Left ventricle myocardium superior (tissue), 1 donor: Measurements from ENCODE around the gene CPNE2. TPM values are rescaled to one million over a fixed set of nuclear protein-coding genes. Genes with fewer than 3 reads are reported as not detected.
"Not testable (repeated sequence)": the region's sequence is repeated elsewhere in the genome, so short reads cannot be mapped to it uniquely, and the experiment has no call there.

Experiments
- ATAC-seq: fragments of 200-7000 bp; cut with Tn5 transposase; one replicate; pipeline ENCODE4 v1.9.1; 2020; ENCODE audit warnings: mild to moderate bottlenecking, moderate library complexity
- DNase-seq: peaks from one replicate; pipeline ENCODE4 v3.0.0-alpha.2; 2020
- intact Hi-C: fragments of 100-400 bp; cut with micrococcal nuclease; formaldehyde crosslinking; loops from one replicate; pipeline ENCODE4 v1.11.0; 2022
- long read RNA-seq: library from polyadenylated mRNA; unstranded; transcript quantifications from one replicate; pipeline ENCODE4 v2.0.0, GENCODE V29; 2021
- total RNA-seq: library from RNA; stranded (reverse); fragmentation: NEBNext Ultra II Directional; extraction: Animal tissue kit (Norgen Biotek cat#: 25700); gene quantifications from one replicate; pipeline ENCODE4 v1.2.1, GENCODE V29; 2021
- donor health status: DM: no; HTN: yes; CAD: no; lungs with severe emphysema.

Gene CPNE2
- 11.2 TPM for total RNA-seq
- long read RNA-seq, transcript CPNE2-201 (16 exons, 2,645 nt): major isoform, 19 of 28 reads
- long read RNA-seq, partial matches to known transcripts: 1 of 28 reads
- long read RNA-seq, other reads (novel, unspliced or antisense): 5 of 28 reads

GRCh38 chr16:57091975-57092785 lies at the start of gene CPNE2:
CPNE2 (plus strand) TSS chr16:57092583; CDS start chr16:57110743, 18,160 bp downstream.
- intact Hi-C loops: no loop called here
- DNase-seq (peak; percentile 81), ATAC-seq (peak; percentile 93)

- DNase-seq: no peak
- no peak for ATAC-seq
- intact Hi-C loops: loop anchor here (10.0 kb wide), 2 partner anchors 78 to 178 kb away; partner anchors contain the start of genes CETP and SLC12A3
Measured at GRCh38 chr16:57043248-57043647, 49.1 kb upstream of the CPNE2 start.

- intact Hi-C loops: loop anchor here (10.0 kb wide), 2 partner anchors 80 to 180 kb away; partner anchors contain the start of genes CETP and SLC12A3
- no peak for DNase-seq
- no peak for ATAC-seq
Measured at GRCh38 chr16:57044931-57045693, 47.3 kb upstream of the CPNE2 start.

GRCh38 chr16:57045694-57046381 lies 46.5 kb upstream of the CPNE2 start:
- peak; percentile 87 for ATAC-seq
- DNase-seq: peak; percentile 81
- intact Hi-C loops: loop anchor here (10.0 kb wide), 2 partner anchors 81 to 181 kb away; partner anchors contain the start of genes CETP and SLC12A3

- no peak for ATAC-seq
- intact Hi-C loops: loop anchor here (10.0 kb wide), 2 partner anchors 83 to 183 kb away; partner anchors contain the start of genes CETP and SLC12A3
- DNase-seq: no peak
Measured at GRCh38 chr16:57048095-57048494, 44.3 kb upstream of the CPNE2 start.

GRCh38 chr16:57049678-57050077 lies 42.7 kb upstream of the CPNE2 start:
- DNase-seq (no peak), ATAC-seq (no peak)
- intact Hi-C loops: loop anchor here (10.0 kb wide), 2 partner anchors 85 to 185 kb away; partner anchors contain the start of genes CETP and SLC12A3

DNA sequence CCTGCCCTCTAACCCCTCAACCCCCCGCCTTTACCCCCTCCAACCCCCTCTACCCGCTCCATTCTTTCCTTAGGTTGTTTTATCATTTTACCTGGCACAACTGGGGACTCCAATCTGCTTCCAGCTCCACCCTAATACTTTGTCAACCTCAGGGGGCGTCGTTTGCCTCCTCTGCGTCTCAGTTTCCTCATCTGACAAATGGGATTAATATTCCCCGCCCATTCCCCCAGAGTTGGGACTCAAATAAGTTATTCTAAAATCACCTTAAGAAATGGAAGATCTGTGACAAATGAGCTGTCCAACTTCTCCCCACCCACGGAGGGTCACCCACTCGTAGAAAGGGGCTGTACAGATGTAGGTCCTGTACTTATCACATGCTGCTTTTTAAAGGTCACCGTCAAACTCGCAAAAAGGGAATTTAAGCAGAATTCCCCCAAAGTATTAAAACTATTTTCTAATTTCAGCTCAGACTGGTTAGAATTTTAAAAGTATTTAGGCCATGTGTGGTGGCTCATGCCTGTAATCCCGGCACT lies 40.6 kb upstream of the CPNE2 start:
- intact Hi-C loops: no loop called here
- no peak for DNase-seq
- ATAC-seq: no peak

- intact Hi-C loops: no loop called here
- ATAC-seq: no peak
- DNase-seq: no peak
Measured at GRCh38 chr16:57053206-57053605, 39.2 kb upstream of the CPNE2 start.

GRCh38 chr16:57054338-57054737 lies 38.0 kb upstream of the CPNE2 start:
- no peak for ATAC-seq
- DNase-seq: no peak
- intact Hi-C loops: no loop called here

DNA sequence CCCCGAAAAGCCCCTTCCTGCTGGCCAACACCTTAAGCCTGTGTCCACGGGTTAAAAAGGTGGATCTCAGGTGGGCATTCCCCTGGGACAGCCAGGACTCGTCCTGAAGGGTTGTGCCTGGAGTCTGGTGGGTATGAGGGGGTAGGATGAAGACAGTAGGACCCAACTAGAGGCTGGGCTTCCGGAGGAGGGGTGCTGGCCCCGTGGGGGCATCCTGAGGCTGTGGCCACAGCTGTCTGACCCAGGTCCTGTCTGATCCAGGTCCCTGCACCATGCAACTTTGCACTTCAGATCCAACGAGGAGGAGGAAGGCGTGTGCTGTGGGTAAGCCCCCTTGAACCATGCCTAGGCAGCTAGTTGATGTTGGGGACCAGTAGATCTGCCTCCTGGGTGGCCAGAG lies 37.6 kb upstream of the CPNE2 start:
- ATAC-seq: no peak
- no peak for DNase-seq
- intact Hi-C loops: no loop called here

- no peak for DNase-seq
- ATAC-seq: no peak
- intact Hi-C loops: no loop called here
Measured at GRCh38 chr16:57055671-57056070, 36.7 kb upstream of the CPNE2 start.

DNA sequence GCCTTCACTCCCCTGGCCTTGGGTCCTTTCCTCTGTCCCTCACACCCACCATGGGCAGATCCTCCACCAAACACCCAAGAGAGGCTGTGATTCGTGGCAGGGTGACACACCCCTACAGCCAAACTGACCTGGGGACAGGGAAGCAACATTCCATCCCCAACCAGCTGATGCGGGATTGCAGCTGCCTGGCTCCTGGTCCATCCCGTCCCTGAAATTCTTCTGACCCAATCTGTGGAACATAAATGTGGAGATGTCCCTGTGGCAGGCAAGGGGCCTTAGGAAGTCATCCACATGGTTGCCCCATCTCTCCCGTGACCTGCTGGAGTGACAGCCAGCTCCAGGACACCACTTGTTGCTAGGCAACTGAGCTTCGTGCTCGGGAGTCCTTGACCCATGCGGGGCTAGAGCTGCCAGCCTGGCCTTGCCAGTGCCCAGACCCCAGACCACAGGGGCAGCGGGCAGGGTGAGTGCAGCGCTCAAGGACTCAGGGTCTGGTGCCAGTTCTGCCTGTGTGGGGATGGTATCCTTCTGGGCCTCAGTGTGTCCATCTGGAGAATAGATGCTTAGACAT lies 34.0 kb upstream of the CPNE2 start:
- ATAC-seq: no peak
- intact Hi-C loops: no loop called here
- DNase-seq: no peak

DNA sequence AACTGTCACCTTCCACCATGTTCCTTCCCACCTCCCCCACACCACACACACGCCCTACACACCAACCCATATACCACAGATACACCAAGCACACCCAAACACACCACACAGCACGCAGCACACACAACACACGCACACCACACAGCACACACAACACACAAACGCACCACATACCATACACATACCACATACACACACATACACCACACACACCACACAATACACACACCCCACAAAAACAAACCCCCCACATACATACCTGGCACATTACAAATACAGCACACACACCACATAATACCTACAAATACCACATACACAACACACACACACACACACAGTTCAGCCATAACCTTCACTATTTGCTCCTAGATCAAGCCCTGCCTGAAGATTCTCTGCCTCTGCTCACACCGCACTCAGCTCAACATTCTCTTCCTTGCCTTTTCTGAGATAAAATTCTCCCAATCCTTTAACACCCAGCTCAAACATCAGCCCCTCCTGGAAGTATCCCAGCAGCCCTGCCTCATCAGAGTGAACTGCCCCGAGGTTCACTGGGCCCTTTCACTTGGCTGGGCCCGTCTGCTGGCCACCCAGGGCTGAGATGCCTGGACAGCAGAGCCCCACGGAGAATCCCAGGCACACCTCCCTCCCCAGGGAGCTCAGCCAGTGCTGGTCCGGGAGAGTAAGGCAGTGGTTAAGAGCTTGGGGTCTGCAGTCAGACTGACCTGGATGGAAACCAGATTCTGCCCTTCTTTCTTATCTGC lies 31.9 kb upstream of the CPNE2 start:
- ATAC-seq (peak; percentile 16), DNase-seq (no peak)
- intact Hi-C loops: no loop called here

DNA sequence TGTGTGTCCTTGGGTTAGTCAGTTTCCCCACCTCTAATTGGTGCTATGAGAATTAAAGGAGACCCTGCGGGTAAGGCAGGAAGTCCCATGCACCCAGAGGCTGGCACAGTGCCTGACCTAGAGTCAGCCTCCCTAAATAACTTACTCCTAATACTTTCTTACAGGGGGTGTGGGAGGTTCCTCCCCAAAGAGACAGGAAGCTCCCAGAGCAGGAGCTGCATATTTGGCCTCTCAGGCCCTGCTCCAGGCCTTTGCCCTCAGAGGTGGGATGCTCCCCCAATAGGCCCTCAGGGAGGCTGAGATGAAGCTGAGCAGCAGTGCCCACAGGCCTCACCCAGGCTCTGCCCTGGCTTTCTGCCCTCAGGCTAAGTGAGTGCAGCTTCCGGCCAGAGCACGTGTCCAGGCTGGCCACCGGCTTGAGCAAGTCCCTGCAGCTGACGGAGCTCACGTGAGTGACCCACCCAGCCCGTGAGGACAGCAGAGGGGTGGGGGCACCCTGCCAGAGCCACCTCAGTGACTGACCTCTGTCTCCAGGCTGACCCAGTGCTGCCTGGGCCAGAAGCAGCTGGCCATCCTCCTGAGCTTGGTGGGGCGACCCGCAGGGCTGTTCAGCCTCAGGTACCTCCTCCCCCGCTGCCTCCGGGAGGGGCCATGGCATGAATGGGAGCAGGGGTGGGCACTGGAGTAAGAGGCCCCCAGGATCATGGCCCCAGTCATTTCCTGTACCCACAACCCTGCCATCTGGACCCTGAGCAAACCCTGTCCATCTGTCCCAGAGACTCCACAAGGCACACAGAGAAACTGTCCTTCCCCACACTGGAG lies 31.1 kb upstream of the CPNE2 start:
- DNase-seq (peak; percentile 81), ATAC-seq (peak; percentile 92)
- intact Hi-C loops: no loop called here

- intact Hi-C loops: no loop called here
- ATAC-seq: peak; percentile 31
- no peak for DNase-seq
Measured at GRCh38 chr16:57062329-57062728, 30.1 kb upstream of the CPNE2 start.

DNA sequence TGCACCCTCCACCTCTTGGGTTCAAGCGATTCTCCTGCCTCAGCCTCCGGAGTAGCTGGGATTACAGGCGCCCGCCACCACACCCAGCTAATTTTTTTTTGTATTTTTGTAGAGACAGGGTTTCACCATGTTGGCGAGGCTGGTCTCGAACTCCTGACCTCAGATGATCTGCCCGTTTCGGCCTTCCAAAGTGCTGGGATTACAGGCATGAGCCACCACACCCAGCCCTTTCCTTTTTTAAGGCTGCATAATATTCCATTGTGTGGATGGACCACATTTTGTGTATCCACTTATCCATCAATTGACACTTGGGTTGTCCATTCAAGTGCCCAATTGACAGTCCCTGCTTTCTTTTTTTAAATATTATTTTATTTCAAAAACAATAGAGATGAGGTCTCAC lies 29.2 kb upstream of the CPNE2 start:
- DNase-seq, ATAC-seq, intact Hi-C loops: not testable (repeated sequence)

DNA sequence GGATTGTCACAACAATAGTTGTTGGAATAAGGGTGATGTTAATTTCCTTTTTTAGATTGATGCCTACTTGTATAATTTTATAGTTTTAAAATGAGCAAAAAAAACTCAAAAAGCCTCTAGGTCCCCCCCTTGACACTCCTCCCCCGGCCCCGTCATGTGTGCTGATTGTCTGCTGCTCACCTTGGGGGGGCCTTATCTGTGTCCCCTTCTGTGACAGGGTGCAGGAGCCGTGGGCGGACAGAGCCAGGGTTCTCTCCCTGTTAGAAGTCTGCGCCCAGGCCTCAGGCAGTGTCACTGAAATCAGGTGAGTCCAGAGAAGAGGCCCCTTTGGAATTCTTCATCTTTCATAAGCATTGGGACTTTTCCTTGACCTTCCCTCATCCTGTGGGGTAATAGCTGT lies 27.4 kb upstream of the CPNE2 start:
- intact Hi-C loops: no loop called here
- no peak for ATAC-seq
- DNase-seq: no peak
